Heart left ventricle (tissue), 16 donors: ENCODE measurements around the gene MAST4. TPM values are rescaled to one million over a fixed set of nuclear protein-coding genes. Genes with fewer than 3 reads are reported as not detected.

ENCODE experiments used
- ATAC-seq, 4 donors: fragments of 200-7000 bp; cut with Tn5 transposase; one replicate each; pipeline ENCODE4 v1.9.1; 2020 to 2022; ENCODE audit warnings: moderate library complexity in 4 of 4, mild to moderate bottlenecking in 3 of 4, moderate number of reproducible peaks in 1 of 4
- DNase-seq, 5 donors: peaks; one replicate each; pipeline ENCODE4 v3.0.0-alpha.2; 2020
- H3K27ac ChIP-seq, 12 donors: fragments of 200-600 bp; sonication (generic) in 4 of 12; one replicate each; pipeline versions ENCODE4 v1.5.0 to v1.8.0; 2016 to 2022; ENCODE audit warnings: mild to moderate bottlenecking in 2 of 12
- H3K27me3 ChIP-seq, 9 donors: fragments of 200-600 bp; sonication (generic) in 2 of 9; one replicate each; pipeline versions ENCODE4 v1.5.1 to v1.8.0; 2016 to 2022; ENCODE audit warnings: mild to moderate bottlenecking in 3 of 9
- H3K36me3 ChIP-seq, 9 donors: fragments of 200-600 bp; sonication (generic) in 2 of 9; one replicate each; pipeline versions ENCODE4 v1.5.0 to v1.8.0; 2018 to 2022; ENCODE audit warnings: mild to moderate bottlenecking in 2 of 9
- H3K4me1 ChIP-seq, 12 donors: fragments of 200-600 bp; sonication (generic) in 4 of 12; one replicate each; pipeline versions ENCODE4 v1.5.0 to v1.8.0; 2016 to 2022; ENCODE audit warnings: mild to moderate bottlenecking in 3 of 12
- H3K4me3 ChIP-seq, 12 donors: fragments of 200-600 bp; sonication (generic) in 4 of 12; one replicate each; pipeline versions ENCODE4 v1.5.0 to v1.8.0; 2017 to 2022; ENCODE audit warnings: mild to moderate bottlenecking in 9 of 12, moderate library complexity in 4 of 12
- H3K9me3 ChIP-seq, 12 donors: fragments of 200-600 bp; sonication (generic) in 4 of 12; one replicate each; pipeline versions ENCODE4 v1.5.0 to v1.8.0; 2016 to 2022; ENCODE audit warnings: mild to moderate bottlenecking in 1 of 12
- POLR2A ChIP-seq, 2 donors: fragments of 450-650 bp; IDR thresholded peaks; one replicate each; pipeline ENCODE4 v1.6.1; 2017; ENCODE audit warnings: antibody characterized with exemption in 2 of 2, mild to moderate bottlenecking in 2 of 2, moderate library complexity in 2 of 2
- WGBS, 4 donors: extraction: QIAGEN DNeasy Blood & Tissue Kit in 2 of 4; methylation state at CpG; one replicate each; pipeline versions ENCODE4 v1.1.5 to v1.1.7; 2013 to 2018; 5-methylcytosine and 5-hydroxymethylcytosine counted together
- intact Hi-C, 10 donors: fragments of 100-400 bp; cut with DNase I; formaldehyde crosslinking; loops; one replicate each; pipeline versions ENCODE4 v1.11.1 to v1.14.2; 2022
- polyA plus RNA-seq, 2 donors: library from polyadenylated mRNA; stranded (reverse); fragments of 200-250 nt; gene quantifications; one replicate each; pipeline ENCODE4 v1.2.3, GENCODE V29; 2013
- total RNA-seq, 9 donors: library from RNA; depleted of rRNA in 2 of 9; stranded (reverse); fragments of >200 nt in 2 of 9; fragmentation: NEBNext Ultra II Directional in 3 of 9; extraction: Animal tissue kit (Norgen Biotek cat#: 25700) in 3 of 9; gene quantifications; one replicate each; pipeline versions ENCODE4 v1.1.0 to v1.2.4, GENCODE V29; 2016 to 2023
- TF ChIP-seq, protein P1 (sequence below), 12 donors: fragments of 200-600 bp; sonication (generic) in 4 of 12; IDR thresholded peaks; one replicate each; pipeline versions ENCODE4 v1.5.0 to v1.8.0; 2018 to 2022; ENCODE audit warnings: antibody characterized with exemption in 12 of 12, mild to moderate bottlenecking in 5 of 12
- donor health status: ischemic (EF 13 %, LVEDD 7.1; RV severe dilation, severe dysfunction).
- donor health status: healthy with polysubstance abuse.
- donor health status: DM: no; HTN: yes; CAD: no.
- donor health status: DM: no; HTN: no; CAD: no.
- donor health status: ischemic (EF 25% LVEDD 6.9; RV normal size, moderate dysfunction).
- donor health status: ischemic (EF 25% LVEDD 5.7; RV mildly dilated, moderate dysfunction).
- donor health status: healthy.
- donor health status: DM: yes; HTN: yes; CAD: no.
- donor health status: ischemic (EF 35%, LVEDD 5.7; RV mildly dilated, moderate dysfunction).
- donor health status: nonischemic (EF 11% LVEDD 7.7; RV severe dilation, severe dysfunction).
- donor health status: DM: yes; HTN: yes; CAD: no.
- donor health status: PGD.
- donor health status: ischemic (EF 29% LVEDD 5.4; RV normal size, mild dysfunction).
- donor health status: nonischemic (EF 23%, LVEDD 6.1; RV moderate dilation, normal function).

The MAST4 gene
- total and polyA plus RNA-seq, 11 donors, result 26.8 to 96.2 (median 68.1) TPM

DNA sequence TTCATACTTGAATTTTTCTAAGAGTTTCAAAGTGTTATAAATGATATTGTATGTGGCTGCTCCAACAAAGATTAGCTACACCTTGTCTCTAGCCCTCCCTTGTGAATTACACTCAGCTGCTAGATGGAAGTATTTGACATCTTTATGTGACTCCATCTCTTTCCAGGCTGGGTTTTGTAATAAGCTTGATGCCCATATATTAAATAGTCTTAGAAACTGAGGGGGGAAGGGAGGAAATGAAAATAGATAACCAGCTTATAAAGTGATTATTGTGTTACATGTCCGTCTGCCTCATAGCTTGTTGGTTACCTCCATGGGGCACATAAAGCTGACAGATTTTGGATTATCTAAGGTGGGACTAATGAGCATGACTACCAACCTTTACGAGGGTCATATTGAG, 537.0 kb downstream of the MAST4 start:
- DNase-seq (no peak), ATAC-seq (no peak)
- Histone ChIP-seq H3K9me3 (no peaks in the 10 kb centered on the region), H3K27me3 (no peaks in the 10 kb centered on the region), H3K4me3 (no peak overlapping the region), H3K27ac (no peak overlapping the region), H3K36me3 (peaks cover 0 to 100% (median 71%) of the 10 kb centered on the region in 9 donors), H3K4me1 (no peaks in the 10 kb centered on the region)
- intact Hi-C loops, result loop anchor here in 1 of 10 donors (10.0 kb wide), 1 partner anchor 148 kb away; no protein-coding TSS in a partner anchor
- WGBS, 4 donors, result 46 to 50% (median 48%) methylated on average over 2 of the region's 2 CpGs
- TF ChIP-seq POLR2A (IDR thresholded peaks at IDR 0.05), result no peak
- TF ChIP-seq, protein P1, sequence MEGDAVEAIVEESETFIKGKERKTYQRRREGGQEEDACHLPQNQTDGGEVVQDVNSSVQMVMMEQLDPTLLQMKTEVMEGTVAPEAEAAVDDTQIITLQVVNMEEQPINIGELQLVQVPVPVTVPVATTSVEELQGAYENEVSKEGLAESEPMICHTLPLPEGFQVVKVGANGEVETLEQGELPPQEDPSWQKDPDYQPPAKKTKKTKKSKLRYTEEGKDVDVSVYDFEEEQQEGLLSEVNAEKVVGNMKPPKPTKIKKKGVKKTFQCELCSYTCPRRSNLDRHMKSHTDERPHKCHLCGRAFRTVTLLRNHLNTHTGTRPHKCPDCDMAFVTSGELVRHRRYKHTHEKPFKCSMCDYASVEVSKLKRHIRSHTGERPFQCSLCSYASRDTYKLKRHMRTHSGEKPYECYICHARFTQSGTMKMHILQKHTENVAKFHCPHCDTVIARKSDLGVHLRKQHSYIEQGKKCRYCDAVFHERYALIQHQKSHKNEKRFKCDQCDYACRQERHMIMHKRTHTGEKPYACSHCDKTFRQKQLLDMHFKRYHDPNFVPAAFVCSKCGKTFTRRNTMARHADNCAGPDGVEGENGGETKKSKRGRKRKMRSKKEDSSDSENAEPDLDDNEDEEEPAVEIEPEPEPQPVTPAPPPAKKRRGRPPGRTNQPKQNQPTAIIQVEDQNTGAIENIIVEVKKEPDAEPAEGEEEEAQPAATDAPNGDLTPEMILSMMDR (IDR thresholded peaks at IDR 0.05), result no peak

DNA sequence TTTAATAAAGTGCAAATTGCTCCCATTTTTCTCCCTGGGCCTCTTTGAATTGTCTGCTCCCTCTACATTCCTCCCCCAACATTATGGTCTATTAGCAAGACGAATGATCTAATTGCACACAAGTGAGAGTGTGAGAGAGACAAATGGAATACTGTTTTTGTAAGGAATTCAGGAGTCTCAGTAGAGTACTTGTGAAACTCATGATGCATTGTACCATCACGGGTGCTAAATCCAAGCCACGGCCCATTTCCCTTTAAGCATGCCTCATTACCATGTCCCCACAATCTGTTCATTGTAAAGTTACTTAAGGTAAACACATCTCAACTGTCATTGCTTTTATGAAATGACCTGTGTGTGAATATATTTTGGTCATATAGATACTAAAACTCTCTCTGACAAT, 537.6 kb downstream of the MAST4 start:
- H3K9me3 ChIP-seq, result no peaks in the 10 kb centered on the region
- TF ChIP-seq POLR2A (IDR thresholded peaks at IDR 0.05), result no peak
- TF ChIP-seq, protein P1 (IDR thresholded peaks at IDR 0.05), result no peak
- no peak for ATAC-seq
- H3K27ac ChIP-seq, result no peak overlapping the region
- intact Hi-C loops, result loop anchor here in 1 of 10 donors (10.0 kb wide), 1 partner anchor 149 kb away; no protein-coding TSS in a partner anchor
- no peaks in the 10 kb centered on the region for H3K4me1 ChIP-seq
- no peaks in the 10 kb centered on the region for H3K27me3 ChIP-seq
- H3K36me3 ChIP-seq, result peaks cover 0 to 100% (median 76%) of the 10 kb centered on the region in 9 donors
- H3K4me3 ChIP-seq, result no peak overlapping the region
- no peak for DNase-seq
- 94 to 100% (median 95%) methylated on average over 3 of the region's 3 CpGs for WGBS, 4 donors

DNA sequence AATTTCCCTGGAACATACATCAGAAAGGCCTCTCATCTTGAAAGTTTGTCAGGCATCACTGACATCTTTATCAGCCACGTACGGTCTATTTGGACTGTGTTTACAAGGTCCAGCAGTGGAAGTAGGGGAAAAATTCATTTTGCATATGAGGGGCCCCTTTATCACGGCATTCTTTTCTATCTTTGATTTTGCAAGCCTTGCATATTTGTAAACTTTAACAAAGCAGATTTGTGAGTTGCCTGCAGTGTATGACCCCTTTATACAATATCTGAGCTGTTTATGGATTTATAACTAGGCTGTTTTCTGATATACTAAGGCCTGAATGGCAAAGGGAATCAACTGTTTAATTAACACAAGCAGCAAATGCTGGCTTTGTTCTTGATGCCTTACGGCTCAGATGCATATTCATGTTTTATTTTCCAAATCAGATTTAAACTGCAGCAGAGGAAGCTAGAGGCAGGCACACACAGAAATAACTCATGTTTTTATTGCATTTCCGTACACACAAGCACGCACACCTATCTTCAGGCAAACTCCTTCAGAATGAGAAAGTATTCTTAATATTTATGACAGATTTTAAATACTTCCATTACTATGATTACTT, 539.3 kb downstream of the MAST4 start:
- no peaks in the 10 kb centered on the region for H3K27me3 ChIP-seq
- TF ChIP-seq POLR2A (IDR thresholded peaks at IDR 0.05), result no peak
- TF ChIP-seq, protein P1 (IDR thresholded peaks at IDR 0.05), result no peak
- ATAC-seq (no peak), DNase-seq (no peak)
- no peaks in the 10 kb centered on the region for H3K4me1 ChIP-seq
- intact Hi-C loops, result loop anchor here in 1 of 10 donors (10.0 kb wide), 1 partner anchor 151 kb away; no protein-coding TSS in a partner anchor
- H3K9me3 ChIP-seq, result no peaks in the 10 kb centered on the region
- H3K36me3 ChIP-seq, result peaks cover 0 to 100% (median 75%) of the 10 kb centered on the region in 9 donors
- WGBS, 4 donors, result 80 to 87% (median 84%) methylated on average over 6 of the region's 6 CpGs
- no peak overlapping the region for H3K27ac ChIP-seq
- H3K4me3 ChIP-seq, result no peak overlapping the region

DNA sequence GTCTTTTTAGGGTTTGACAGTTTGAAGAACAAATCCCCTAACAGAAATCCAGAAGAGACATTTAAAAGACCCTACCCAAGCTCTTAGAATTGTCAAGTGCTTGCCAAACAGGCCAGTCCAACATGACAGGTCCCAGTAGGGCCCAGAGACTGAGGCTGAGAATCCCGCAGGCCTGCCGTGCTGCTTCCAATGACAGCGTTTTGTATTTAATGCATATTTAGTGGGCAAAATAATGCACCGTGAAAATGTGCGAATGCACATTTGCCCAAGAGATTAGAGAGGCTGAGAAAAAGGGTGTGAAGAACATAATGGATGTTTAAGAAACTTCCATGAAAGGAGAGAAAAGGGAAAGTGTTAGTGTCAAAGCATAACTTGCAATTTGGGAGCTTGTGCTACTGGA, 542.8 kb downstream of the MAST4 start:
- no peak overlapping the region for H3K4me3 ChIP-seq
- no peak overlapping the region for H3K27ac ChIP-seq
- DNase-seq (no peak), ATAC-seq (no peak)
- intact Hi-C loops, result loop anchor here in 1 of 10 donors (10.0 kb wide), 1 partner anchor 154 kb away; no protein-coding TSS in a partner anchor
- no peak for TF ChIP-seq POLR2A (IDR thresholded peaks at IDR 0.05)
- TF ChIP-seq, protein P1 (IDR thresholded peaks at IDR 0.05), result no peak
- no peaks in the 10 kb centered on the region for H3K27me3 ChIP-seq
- WGBS, 4 donors, result 90 to 94% (median 92%) methylated on average over 5 of the region's 5 CpGs
- no peaks in the 10 kb centered on the region for H3K4me1 ChIP-seq
- H3K36me3 ChIP-seq, result peaks cover 0 to 100% (median 78%) of the 10 kb centered on the region in 9 donors
- no peaks in the 10 kb centered on the region for H3K9me3 ChIP-seq
